ENCODE results near the gene CFAP97D1.

Gene CFAP97D1

GRCh38 chr17:43779145-43780125 lies 800 bp upstream of the CFAP97D1 start:
- TF ChIP-seq CTCF (IDR thresholded peaks at IDR 0.05; ENCODE audit: insufficient read depth, low read depth, low read length, missing control alignments) = no peak
- DNase-seq (ENCODE audit: low read depth) = no peak
- H3K4me3 ChIP-seq (ENCODE audit: low read depth, low read length) = peak overlapping the region; percentile 55

GRCh38 chr17:43782913-43783680 lies 2.9 kb downstream of the CFAP97D1 start:
- H3K4me3 ChIP-seq (ENCODE audit: low read depth, low read length) = no peak overlapping the region
- DNase-seq (ENCODE audit: low read depth) = no peak
- no peak for TF ChIP-seq CTCF (IDR thresholded peaks at IDR 0.05; ENCODE audit: insufficient read depth, low read depth, low read length, missing control alignments)

GRCh38 chr17:43784068-43784467 lies 3.8 kb downstream of the CFAP97D1 start:
- DNase-seq (ENCODE audit: low read depth) = no peak
- TF ChIP-seq CTCF (IDR thresholded peaks at IDR 0.05; ENCODE audit: insufficient read depth, low read depth, low read length, missing control alignments) = no peak
- H3K4me3 ChIP-seq (ENCODE audit: low read depth, low read length) = no peak overlapping the region

GRCh38 chr17:43784628-43785101 lies 4.4 kb downstream of the CFAP97D1 start:
- no peak for DNase-seq (ENCODE audit: low read depth)
- TF ChIP-seq CTCF (IDR thresholded peaks at IDR 0.05; ENCODE audit: insufficient read depth, low read depth, low read length, missing control alignments) = no peak
- H3K4me3 ChIP-seq (ENCODE audit: low read depth, low read length) = no peak overlapping the region

- TF ChIP-seq CTCF (IDR thresholded peaks at IDR 0.05; ENCODE audit: insufficient read depth, low read depth, low read length, missing control alignments) = no peak
- DNase-seq (ENCODE audit: low read depth) = no peak
These were observed 7.5 kb downstream of the CFAP97D1 start for GRCh38 chr17:43787728-43788127.

GRCh38 chr17:43788540-43788939 lies 8.3 kb downstream of the CFAP97D1 start:
- TF ChIP-seq CTCF (IDR thresholded peaks at IDR 0.05; ENCODE audit: insufficient read depth, low read depth, low read length, missing control alignments) = no peak
- H3K4me3 ChIP-seq (ENCODE audit: low read depth, low read length) = no peak overlapping the region
- no peak for DNase-seq (ENCODE audit: low read depth)

More at GRCh38 chr17:43787728-43788127, 7.5 kb downstream of the CFAP97D1 start:
- H3K4me3 ChIP-seq (ENCODE audit: low read depth, low read length) = no peak overlapping the region
